Stimulated activated CD4-positive, alpha-beta T cell treated with anti-CD3 and anti-CD28 coated beads, Interleukin-15, amount 100 ng/mL, for 48 hours (primary cell): Measurements from ENCODE around the gene ATG16L2.
"Not testable (repeated sequence)": the region's sequence is repeated elsewhere in the genome, so short reads cannot be mapped to it uniquely, and the experiment has no call there.

ENCODE experiments used
- DNase-seq, 2 donors: peaks; one replicate each; pipeline ENCODE4 v3.0.0-alpha.2; 2020; ENCODE audit warnings: low read depth in 2 of 2

ATG16L2 gene

DNA sequence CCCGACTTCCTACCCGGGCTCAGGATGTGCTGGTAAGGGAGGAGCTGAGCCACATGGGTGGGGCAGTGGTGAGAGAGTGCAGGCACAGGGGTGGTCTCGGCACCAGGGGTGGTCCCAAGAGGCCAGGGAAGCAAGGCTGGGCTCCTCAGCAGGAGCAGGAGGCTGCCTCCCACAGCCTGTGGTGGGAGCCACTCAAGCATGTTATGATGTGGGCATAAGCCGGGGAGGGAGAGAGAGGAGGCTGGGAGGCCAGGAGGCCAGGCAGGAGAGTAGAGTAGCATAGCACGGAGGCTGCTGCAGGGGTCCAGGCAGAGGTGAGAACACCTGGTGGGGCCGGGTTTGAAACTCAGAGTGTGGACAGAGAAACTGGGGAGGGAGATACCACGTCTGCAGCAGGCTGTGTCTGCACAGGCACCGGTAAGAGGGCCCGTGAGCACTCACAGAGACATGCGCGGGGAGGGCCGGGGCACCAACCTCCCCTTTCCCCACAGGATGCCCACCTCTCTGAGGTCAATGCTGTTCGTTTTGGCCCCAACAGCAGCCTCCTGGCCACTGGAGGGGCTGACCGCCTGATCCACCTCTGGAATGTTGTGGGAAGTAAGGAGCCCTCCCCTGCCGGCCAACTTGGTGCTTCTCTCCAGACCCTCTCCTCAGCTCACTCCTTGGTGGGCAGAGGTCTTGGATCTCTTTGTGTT, 10.7 kb downstream of the ATG16L2 start:
- no peak for DNase-seq

- no peak for DNase-seq
Observed at GRCh38 chr11:72825661-72826060, 11.4 kb downstream of the ATG16L2 start.

DNA sequence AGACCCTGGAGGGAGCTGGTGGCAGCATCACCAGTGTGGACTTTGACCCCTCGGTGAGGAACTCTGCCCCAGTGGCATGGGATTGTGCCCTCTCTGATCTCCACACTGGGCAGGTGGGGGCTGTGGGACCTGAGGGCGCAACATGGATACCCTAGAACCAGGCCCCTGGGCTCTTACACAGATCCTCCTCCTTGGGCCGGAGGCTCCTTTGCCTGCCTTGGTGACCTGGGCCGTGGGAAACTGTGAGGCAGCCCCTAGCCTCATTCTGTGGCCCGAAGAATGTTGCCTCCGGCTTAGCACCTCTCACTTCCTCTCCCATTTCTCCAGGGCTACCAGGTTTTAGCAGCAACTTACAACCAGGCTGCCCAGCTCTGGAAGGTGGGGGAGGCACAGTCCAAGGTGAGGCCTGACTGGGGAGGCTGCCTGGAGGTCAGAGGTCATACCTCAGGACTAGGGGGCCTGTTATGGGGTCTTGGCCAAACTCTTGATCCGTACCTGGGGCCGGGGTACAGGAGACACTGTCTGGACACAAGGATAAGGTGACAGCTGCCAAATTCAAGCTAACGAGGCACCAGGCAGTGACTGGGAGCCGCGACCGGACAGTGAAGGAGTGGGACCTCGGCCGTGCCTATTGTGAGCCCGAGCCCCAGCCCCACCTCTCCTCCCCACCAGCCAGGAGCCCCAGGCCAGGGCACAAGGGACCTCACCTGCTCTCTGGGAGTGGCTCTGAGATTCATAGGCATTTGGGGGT, 12.2 kb downstream of the ATG16L2 start:
- DNase-seq: no peak

DNA sequence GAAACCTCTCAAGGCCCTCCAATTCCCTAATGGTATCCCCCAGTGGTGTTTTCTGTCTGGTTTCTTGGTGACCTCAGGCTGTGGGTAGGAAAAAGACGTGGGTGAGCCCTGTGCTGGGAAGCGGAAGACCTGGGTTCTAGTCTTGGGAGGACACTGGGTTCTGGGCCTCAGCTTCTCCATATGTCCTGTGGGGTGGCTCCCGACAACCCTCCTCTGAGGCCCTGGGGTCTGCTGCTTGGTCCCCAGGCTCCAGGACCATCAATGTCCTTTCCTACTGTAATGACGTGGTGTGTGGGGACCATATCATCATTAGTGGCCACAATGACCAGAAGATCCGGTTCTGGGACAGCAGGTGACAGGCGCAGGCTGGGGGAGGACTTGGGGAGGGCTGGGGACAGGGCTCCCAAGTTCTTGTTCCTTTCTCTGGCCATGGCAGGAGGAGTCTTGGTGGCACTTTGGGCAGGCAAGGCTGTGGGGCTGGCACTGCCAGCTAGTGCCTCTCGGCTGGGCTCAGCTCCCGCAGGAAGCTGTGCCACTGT, 12.8 kb downstream of the ATG16L2 start:
- DNase-seq: no peak

- DNase-seq: not testable (repeated sequence)
Observed at GRCh38 chr11:72827656-72828055, 13.4 kb downstream of the ATG16L2 start.

DNA sequence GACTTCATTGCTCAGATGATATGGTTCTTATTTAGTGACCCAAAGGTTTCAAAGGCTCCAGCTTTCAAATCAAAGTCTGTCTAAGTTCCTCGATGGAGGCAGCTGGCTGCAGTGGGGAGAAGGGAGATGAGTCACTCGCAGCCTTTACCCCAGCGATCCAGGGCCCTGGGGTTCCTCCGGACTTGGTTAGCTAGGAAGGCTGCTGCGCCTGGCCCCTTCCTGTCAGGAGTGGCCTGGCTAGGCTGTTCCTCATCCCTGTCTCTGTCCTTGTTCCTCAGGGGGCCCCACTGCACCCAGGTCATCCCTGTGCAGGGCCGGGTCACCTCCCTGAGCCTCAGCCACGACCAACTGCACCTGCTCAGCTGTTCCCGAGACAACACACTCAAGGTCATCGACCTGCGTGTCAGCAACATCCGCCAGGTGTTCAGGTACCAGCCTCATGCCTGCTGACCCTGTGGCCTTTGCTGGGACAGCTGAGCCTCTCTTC, 13.9 kb downstream of the ATG16L2 start:
- DNase-seq: no peak

- DNase-seq: no peak
Observed at GRCh38 chr11:72828692-72829101, 14.5 kb downstream of the ATG16L2 start.

GRCh38 chr11:72829178-72829577, 15.0 kb downstream of the ATG16L2 start:
- DNase-seq: no peak

DNA sequence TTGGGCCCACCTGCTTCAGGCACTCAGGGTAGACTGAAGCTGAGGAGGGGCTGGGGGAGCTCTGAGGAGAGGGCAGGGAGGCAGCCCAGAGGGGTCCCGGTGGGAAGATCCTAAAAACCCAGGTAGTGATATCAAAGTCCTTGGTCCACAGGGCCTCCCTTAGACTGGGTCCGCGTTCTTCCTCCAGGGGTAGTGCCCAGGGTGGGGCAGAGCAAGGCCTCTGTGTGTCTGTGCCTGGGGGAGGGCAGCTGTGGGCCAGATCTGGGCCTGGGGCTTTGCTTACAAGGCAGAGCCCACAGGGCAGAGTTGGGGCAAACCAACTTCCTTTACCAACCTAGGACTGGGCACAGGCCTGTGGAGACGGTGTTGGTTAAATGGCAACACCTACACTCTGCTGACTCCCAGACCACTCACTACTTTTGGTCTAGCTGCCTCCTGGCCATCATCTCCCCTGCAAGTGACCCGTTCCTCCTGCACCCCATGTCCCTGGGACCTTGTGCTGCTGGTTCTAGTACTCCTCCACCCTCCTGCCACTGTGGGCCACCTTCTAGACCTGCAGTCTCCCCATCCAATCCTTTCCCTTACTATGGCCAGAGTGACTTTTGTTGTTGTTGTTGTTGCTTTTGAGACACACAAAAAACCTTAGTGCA, 15.8 kb downstream of the ATG16L2 start:
- no peak for DNase-seq

GRCh38 chr11:72831521-72832300, 17.5 kb downstream of the ATG16L2 start:
- peak in 1 of 2 donors; percentile 43 for DNase-seq

DNA sequence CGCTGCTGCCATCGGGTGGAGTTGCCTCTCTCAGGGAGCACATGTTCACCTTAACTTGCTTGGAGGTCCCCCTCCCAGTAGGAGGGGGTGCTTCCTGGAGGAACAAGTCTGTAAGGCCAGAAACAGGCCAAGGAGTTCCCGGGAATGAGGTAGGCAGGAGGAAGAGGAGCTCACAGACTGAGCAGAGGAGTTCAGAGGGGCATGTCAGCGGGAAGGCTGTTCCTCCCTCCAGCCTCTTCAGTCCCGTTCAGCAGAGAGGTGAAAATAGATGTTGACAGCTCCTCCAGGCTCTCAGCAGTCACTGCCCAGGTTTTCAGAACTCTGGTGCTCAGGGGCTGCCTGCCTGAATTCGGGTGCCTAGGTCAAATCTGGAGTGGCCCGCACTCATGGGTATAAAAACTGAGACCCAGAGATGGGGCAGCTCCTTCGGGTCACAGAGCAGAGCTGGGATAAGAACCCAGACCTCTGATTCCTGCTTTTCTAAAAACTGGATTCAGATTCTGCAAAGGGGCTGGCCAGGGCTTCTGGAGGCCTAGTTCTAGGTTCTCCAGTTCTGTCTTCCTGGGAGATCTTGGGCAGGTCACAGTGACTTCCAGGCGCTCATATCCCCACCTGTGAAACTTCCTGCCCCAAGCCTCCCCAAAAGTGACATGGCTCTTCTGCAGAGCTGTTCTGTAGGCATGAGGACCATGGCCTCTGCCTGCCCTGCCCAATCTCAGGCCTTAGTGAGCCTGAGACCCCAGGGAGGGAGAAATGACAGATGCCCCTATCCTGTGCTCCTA, 18.3 kb downstream of the ATG16L2 start:
- DNase-seq: no peak

DNA sequence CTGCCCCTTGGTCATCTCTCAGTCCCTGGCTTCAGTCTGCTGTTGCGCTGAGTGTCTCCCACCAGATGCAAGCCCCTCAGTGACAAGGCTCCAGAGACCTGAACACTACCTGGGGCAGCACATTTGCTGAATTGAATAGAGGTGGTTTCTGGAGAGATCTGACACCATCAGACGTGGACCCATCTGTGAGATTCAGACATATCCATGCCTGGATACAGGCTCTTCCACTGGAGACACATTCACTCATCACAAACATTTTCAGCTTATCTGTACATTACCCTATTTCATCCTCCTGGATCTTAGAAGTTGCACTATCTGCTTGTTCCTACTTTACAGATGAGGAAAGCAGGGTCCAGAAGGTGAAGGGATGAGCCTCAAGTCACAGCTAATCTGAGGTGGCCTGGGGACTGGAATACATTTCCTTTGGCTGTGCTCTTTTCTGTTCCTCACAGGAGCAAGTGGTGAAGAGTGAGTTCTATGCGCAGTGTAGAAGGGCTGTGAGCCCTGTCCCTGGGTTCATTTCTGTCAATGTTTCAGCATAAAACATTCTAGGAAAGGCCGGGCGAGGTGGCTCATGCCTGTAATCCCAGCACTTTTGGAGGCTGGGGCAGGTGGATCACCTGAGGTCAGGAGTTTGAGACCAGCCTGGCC, 19.0 kb downstream of the ATG16L2 start:
- DNase-seq: no peak

GRCh38 chr11:72833811-72834493, 19.7 kb downstream of the ATG16L2 start:
- DNase-seq: no peak

DNA sequence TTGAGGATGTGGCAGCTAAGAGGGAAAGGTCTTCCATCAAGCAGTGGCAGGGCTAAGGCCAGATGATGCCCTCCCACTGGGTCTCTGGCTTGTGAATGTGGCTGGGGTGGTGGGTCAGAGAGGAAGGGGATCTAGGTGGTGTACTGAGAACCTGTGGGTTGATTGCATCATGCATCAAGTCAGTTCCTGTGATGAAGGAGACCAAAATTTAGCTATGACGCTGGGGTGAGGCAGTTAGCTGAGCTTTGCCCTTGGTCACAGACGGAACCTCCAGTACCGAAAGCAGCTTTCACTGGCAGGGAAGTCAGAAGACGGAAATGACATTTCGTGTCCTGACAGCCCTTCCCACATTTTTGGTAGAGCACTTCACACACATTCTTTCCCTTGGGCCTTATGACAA, 20.7 kb downstream of the ATG16L2 start:
- no peak for DNase-seq

GRCh38 chr11:72836111-72836510, 21.9 kb downstream of the ATG16L2 start:
- no peak for DNase-seq

- DNase-seq: no peak
Observed at GRCh38 chr11:72838691-72839305, 24.6 kb downstream of the ATG16L2 start.

DNA sequence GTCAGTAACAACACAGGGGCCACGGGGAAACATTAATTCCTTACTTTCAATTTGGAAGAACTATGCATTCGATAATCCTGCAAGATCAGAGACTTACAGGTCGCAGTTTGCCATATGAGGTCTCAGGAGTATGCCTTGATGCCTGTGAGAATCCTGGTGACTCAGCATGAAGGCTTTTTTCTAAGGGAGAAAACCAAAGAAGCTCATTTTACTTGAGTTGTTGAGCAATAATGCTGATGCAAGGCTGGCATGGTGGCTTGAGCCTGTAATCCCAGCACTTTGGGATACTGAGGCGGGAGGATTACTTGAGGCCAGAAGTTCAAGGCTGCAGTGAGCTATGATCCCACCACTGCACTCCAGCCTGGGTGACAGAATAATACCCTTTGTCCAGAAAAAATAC, 26.6 kb downstream of the ATG16L2 start:
- no peak for DNase-seq

DNA sequence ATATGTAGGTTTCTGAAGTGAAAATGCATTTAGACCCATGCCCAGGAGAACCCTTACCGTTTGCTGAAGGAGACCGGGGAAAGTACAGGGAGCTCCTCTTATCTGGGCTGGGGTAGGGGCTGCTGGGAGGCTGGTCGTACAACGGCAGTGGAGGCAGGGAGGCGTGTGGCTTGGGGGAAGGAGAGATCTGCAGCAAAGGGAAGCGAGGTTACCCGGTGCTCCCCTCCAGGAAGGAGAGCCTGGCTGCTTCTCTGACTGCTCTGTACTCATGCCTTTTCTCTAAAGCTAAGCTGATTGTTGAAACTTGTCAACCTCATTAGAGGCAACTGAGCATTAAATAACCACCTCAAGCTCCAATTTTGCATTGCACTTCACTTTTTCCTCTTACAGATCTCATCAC, 27.2 kb downstream of the ATG16L2 start:
- no peak for DNase-seq

- DNase-seq: no peak
Observed at GRCh38 chr11:72842126-72842525, 27.9 kb downstream of the ATG16L2 start.
